SK-N-SH (cell line): ENCODE data around the gene WASF3. TPM values are rescaled to one million over a fixed set of nuclear protein-coding genes. Genes with fewer than 3 reads are reported as not detected.

Experiments
- CTCF ChIA-PET: fragments of 300-600, 350-600 bp; formaldehyde crosslinking; extraction: SDS; loops from one replicate; lab custom pipeline; 2021; lab: Yijun Ruan, JAX
- POLR2A ChIA-PET: fragments of 350-600 bp; sonication (Branson Sonifier 250); formaldehyde crosslinking; extraction: SDS; loops from one replicate; lab custom pipeline; 2020; ENCODE audit warnings: antibody characterized with exemption, inconsistent platforms; lab: Yijun Ruan, JAX
- DNase-seq: peaks from one replicate; pipeline ENCODE4 v3.0.0; 2012
- H2AFZ ChIP-seq: fragments of 200-600 bp; sonication (generic); 2 replicates; pipeline ENCODE4 v1.8.1; 2016; ENCODE audit warnings: antibody characterized with exemption, mild to moderate bottlenecking, low read depth
- H3F3A ChIP-seq: fragments of 200-600 bp; sonication (generic); replicated peaks from 2 replicates; pipeline ENCODE3; 2016; ENCODE audit warnings: antibody characterized with exemption, mild to moderate bottlenecking; ENCODE audit not compliant: insufficient read depth
- H3K27ac ChIP-seq, 2 experiments: fragments of 200-500 bp in 1 of 2; fragments of 200-600 bp in 1 of 2; sonication (Bioruptor generic) in 1 of 2; sonication (generic), shearing (Covaris generic) in 1 of 2; 2 replicates each; pipeline versions ENCODE4 v1.5.1 to v1.6.1; 2014 to 2016; ENCODE audit warnings: low read depth in 2 of 2, inconsistent platforms in 1 of 2, low read length in 1 of 2, mild to moderate bottlenecking in 1 of 2, mixed read lengths in 1 of 2
- H3K27me3 ChIP-seq: fragments of 200-600 bp; sonication (generic), shearing (Covaris generic); 2 replicates; pipeline ENCODE4 v1.6.1; 2016; ENCODE audit warnings: mixed run types; ENCODE audit not compliant: insufficient read depth
- H3K36me3 ChIP-seq, 2 experiments: fragments of 200-500 bp in 1 of 2; fragments of 200-600 bp in 1 of 2; sonication (Bioruptor generic) in 1 of 2; sonication (generic) in 1 of 2; replicated peaks in 1 of 2; 2 replicates each; pipeline versions ENCODE3 to v1.5.1; 2014 to 2016; ENCODE audit warnings: low read length in 1 of 2, mild to moderate bottlenecking in 1 of 2; ENCODE audit not compliant: insufficient read depth in 2 of 2, control insufficient read depth in 1 of 2
- H3K4me1 ChIP-seq, 2 experiments: fragments of 200-500 bp in 1 of 2; fragments of 200-600 bp in 1 of 2; sonication (Bioruptor generic) in 1 of 2; sonication (generic), shearing (Covaris generic) in 1 of 2; 2 replicates each; pipeline versions ENCODE4 v1.5.1 to v1.6.1; 2014 to 2016; ENCODE audit warnings: low read depth in 1 of 2, low read length in 1 of 2, mixed run types in 1 of 2; ENCODE audit not compliant: insufficient read depth in 2 of 2, control insufficient read depth in 1 of 2
- H3K4me2 ChIP-seq: fragments of 200-600 bp; sonication (generic), shearing (Covaris generic); 2 replicates; pipeline ENCODE4 v1.6.1; 2017; ENCODE audit warnings: mixed run types
- H3K4me3 ChIP-seq, 2 experiments: fragments of 200-500 bp in 1 of 2; fragments of 200-600 bp in 1 of 2; sonication (Bioruptor generic) in 1 of 2; sonication (generic), shearing (Covaris generic) in 1 of 2; 2 replicates each; pipeline versions ENCODE4 v1.5.1 to v1.8.1; 2014 to 2016; ENCODE audit warnings: low read depth in 2 of 2, inconsistent platforms in 1 of 2, low read length in 1 of 2, mild to moderate bottlenecking in 1 of 2, mixed read lengths in 1 of 2, moderate library complexity in 1 of 2
- H3K79me2 ChIP-seq: fragments of 200-600 bp; sonication (generic); 2 replicates; pipeline ENCODE4 v1.8.1; 2017; ENCODE audit warnings: mild to moderate bottlenecking; ENCODE audit not compliant: insufficient read depth
- H3K9ac ChIP-seq: fragments of 200-600 bp; sonication (generic); 2 replicates; pipeline ENCODE4 v1.6.1; 2017; ENCODE audit warnings: mixed run types
- H3K9me2 ChIP-seq: fragments of 200-600 bp; sonication (generic); 2 replicates; pipeline ENCODE4 v1.6.1; 2017; ENCODE audit warnings: mixed run types
- H3K9me3 ChIP-seq: fragments of 200-600 bp; sonication (generic); 2 replicates; pipeline ENCODE4 v1.6.1; 2017; ENCODE audit warnings: mixed run types, mild to moderate bottlenecking, moderate library complexity
- H4K20me1 ChIP-seq: fragments of 200-600 bp; sonication (generic); 2 replicates; pipeline ENCODE4 v1.6.1; 2017; ENCODE audit warnings: mild to moderate bottlenecking, mixed run types; ENCODE audit not compliant: insufficient read depth
- CTCF ChIP-seq: fragments of 200-600 bp; sonication (generic); IDR thresholded peaks from 2 replicates; pipeline ENCODE4 v1.6.1; 2017; ENCODE audit warnings: antibody characterized with exemption, mild to moderate bottlenecking, moderate library complexity
- EZH2phosphoT487 ChIP-seq: fragments of 200-600 bp; sonication (generic); IDR thresholded peaks from 2 replicates; pipeline ENCODE4 v1.6.1; 2017; ENCODE audit warnings: low read depth, mixed run types, mild to moderate bottlenecking, antibody characterized with exemption, moderate library complexity, borderline replicate concordance
- FOXM1 ChIP-seq: IDR thresholded peaks from 2 replicates; pipeline ENCODE4 v1.4.0; 2012; ENCODE audit warnings: low read depth, mild to moderate bottlenecking
- GABPA ChIP-seq: IDR thresholded peaks from 2 replicates; pipeline ENCODE4 v1.4.0; 2012; ENCODE audit warnings: low read depth, mild to moderate bottlenecking
- GATA2 ChIP-seq: sonication (generic); formaldehyde crosslinking; IDR thresholded peaks from 2 replicates; pipeline ENCODE4 v1.5.0; 2020; ENCODE audit warnings: mild to moderate bottlenecking, missing genetic modification reagents
- IRF3 ChIP-seq: fragments of 150-350 bp; IDR thresholded peaks from 2 replicates; pipeline ENCODE4 v1.6.1; 2016; ENCODE audit warnings: mild to moderate bottlenecking, low read depth, low read length
- MXI1 ChIP-seq: IDR thresholded peaks from 2 replicates; pipeline ENCODE4 v1.6.1; 2012; ENCODE audit warnings: mild to moderate bottlenecking, low read depth, low read length, improper control_type of control experiment
- POLR2AphosphoS5 ChIP-seq: IDR thresholded peaks from 2 replicates; pipeline ENCODE4 v1.6.1; 2012; ENCODE audit warnings: low read depth, low read length
- REST ChIP-seq: IDR thresholded peaks from 2 replicates; pipeline ENCODE4 v1.6.1; 2012; ENCODE audit warnings: mild to moderate bottlenecking, low read depth, low read length, moderate library complexity
- RFX5 ChIP-seq: IDR thresholded peaks from 2 replicates; pipeline ENCODE4 v1.6.1; 2012; ENCODE audit warnings: mild to moderate bottlenecking, improper control_type of control experiment, low read length
- RXRA ChIP-seq: IDR thresholded peaks from 2 replicates; pipeline ENCODE4 v1.4.0; 2012; ENCODE audit warnings: low read depth, mild to moderate bottlenecking, borderline replicate concordance
- SIN3A ChIP-seq: IDR thresholded peaks from 2 replicates; pipeline ENCODE4 v1.6.1; 2012; ENCODE audit warnings: low read depth, mild to moderate bottlenecking, low read length, moderate library complexity, borderline replicate concordance
- TAF1 ChIP-seq: IDR thresholded peaks from 2 replicates; pipeline ENCODE4 v1.6.1; 2012; ENCODE audit warnings: low read depth, mild to moderate bottlenecking, low read length, moderate library complexity, borderline replicate concordance
- TEAD4 ChIP-seq: IDR thresholded peaks from 2 replicates; pipeline ENCODE4 v1.4.0; 2012; ENCODE audit warnings: mild to moderate bottlenecking, borderline replicate concordance; ENCODE audit not compliant: insufficient read depth
- USF1 ChIP-seq: IDR thresholded peaks from 2 replicates; pipeline ENCODE4 v1.4.0; 2012; ENCODE audit warnings: low read depth, borderline replicate concordance
- YY1 ChIP-seq: IDR thresholded peaks from 2 replicates; pipeline ENCODE4 v1.4.0; 2012; ENCODE audit warnings: low read depth, mild to moderate bottlenecking
- WGBS: methylation state at CpG from one replicate; pipeline ENCODE4 v1.1.6; 2017; ENCODE audit warnings: low lambda C conversion rate; 5-methylcytosine and 5-hydroxymethylcytosine counted together
- polyA plus RNA-seq, 3 experiments: library from polyadenylated mRNA; depleted of rRNA; stranded (reverse); fragments of >200 nt; gene quantifications; 2 replicates each; pipeline ENCODE4 v1.2.3, GENCODE V29; 2012

The WASF3 gene
- polyA plus RNA-seq, 1 of the 3 experiments (the other 2 are of a cell fraction), result 10.4 TPM

GRCh38 chr13:26673890-26674289 lies 116.4 kb downstream of the WASF3 start:
- Histone ChIP-seq H3K27ac (no peak overlapping the region), H2AFZ (no peak overlapping the region), H3K4me2 (no peak overlapping the region), H4K20me1 (no peaks in the 10 kb centered on the region), H3K9ac (no peak overlapping the region), H3K4me3 (no peak overlapping the region), H3F3A (no peaks in the 10 kb centered on the region), H3K36me3 (peaks cover 16 to 21% of the 10 kb centered on the region in 2 experiments), H3K9me3 (no peaks in the 10 kb centered on the region), H3K79me2 (no peaks in the 10 kb centered on the region), H3K4me1 (no peaks in the 10 kb centered on the region), H3K27me3 (no peaks in the 10 kb centered on the region), H3K9me2 (no peaks in the 10 kb centered on the region)
- DNase-seq, result no peak
- TF ChIP-seq USF1, result no peak
- TF ChIP-seq SIN3A, result no peak
- no peak for TF ChIP-seq TAF1
- TF ChIP-seq RFX5, result no peak
- TF ChIP-seq GATA2 (CRISPR knock-in tag), result no peak
- no peak for TF ChIP-seq GABPA
- no peak for TF ChIP-seq YY1
- no peak for TF ChIP-seq CTCF
- TF ChIP-seq EZH2phosphoT487, result no peak
- TF ChIP-seq POLR2AphosphoS5, result no peak
- TF ChIP-seq RXRA, result no peak
- TF ChIP-seq IRF3, result no peak
- TF ChIP-seq TEAD4, result no peak
- POLR2A ChIA-PET, result no interaction called here
- CTCF ChIA-PET, result interaction anchor here (0.7 kb wide), 1 partner anchor 25 kb away, joined by 3 read pairs; no protein-coding TSS in a partner anchor
- 98% methylated on average over 5 of the region's 5 CpGs for WGBS

- ChIA-PET POLR2A (no interaction called here), CTCF (interaction anchor here (1.3 to 2.2 kb wide), 2 partner anchors 10 to 21 kb away, joined by 3 to 7 read pairs; no protein-coding TSS in a partner anchor)
- TF ChIP-seq MXI1 (no peak), RFX5 (no peak), FOXM1 (no peak), REST (no peak)
- Histone ChIP-seq H3F3A (no peaks in the 10 kb centered on the region), H3K9me2 (no peaks in the 10 kb centered on the region), H3K4me3 (no peak overlapping the region), H3K9me3 (no peaks in the 10 kb centered on the region), H3K4me1 (0 out of 4 replicates have a peak, but pooled peaks cover 0 to 5% of the 10 kb centered on the region in 2 experiments), H3K36me3 (peaks cover 17 to 29% of the 10 kb centered on the region in 2 experiments), H3K9ac (no peak overlapping the region), H3K27ac (no peak overlapping the region), H2AFZ (no peak overlapping the region), H3K79me2 (no peaks in the 10 kb centered on the region), H4K20me1 (no peaks in the 10 kb centered on the region), H3K27me3 (no peaks in the 10 kb centered on the region), H3K4me2 (no peak overlapping the region)
- WGBS, result 70% methylated on average over 4 of the region's 4 CpGs
- no peak for DNase-seq
Measured at GRCh38 chr13:26677156-26677555, 119.7 kb downstream of the WASF3 start.
